HCT116 (cell line): ENCODE data around the gene WDR74. TPM values are rescaled to one million over a fixed set of nuclear protein-coding genes. Genes with fewer than 3 reads are reported as not detected.
A peak's percentile ranks its signal among the peaks of the same experiment; 100 is the strongest.

Source experiments
- ATAC-seq: fragments of 200-7000 bp; cut with Tn5 transposase; 2 replicates; pipeline ENCODE4 v1.9.1; 2020; ENCODE audit warnings: mild to moderate bottlenecking, moderate library complexity
- BruUV-seq: library from RNA; stranded (reverse); fragments of 400-500 nt; replicated peaks from 2 replicates; lab custom pipeline; 2021; lab: Mats Ljungman, UMichigan
- CTCF ChIA-PET: fragments of 300-600 bp; sonication (Branson Sonifier 250); formaldehyde crosslinking; loops from one replicate; lab custom pipeline; 2021; ENCODE audit warnings: antibody characterized with exemption; lab: Charles Lee
- POLR2A ChIA-PET: fragments of 300-600, 350-600 bp; sonication (Branson Sonifier 250); formaldehyde crosslinking; loops from one replicate; lab custom pipeline; 2021; ENCODE audit warnings: antibody characterized with exemption; lab: Charles Lee
- RAD21 ChIA-PET, 2 experiments: fragments of 300-600 bp; sonication (Branson Sonifier 250); formaldehyde crosslinking; loops; one replicate each; lab custom pipeline; 2023; ENCODE audit warnings: low total read pairs in 2 of 2; ENCODE audit not compliant: uncharacterized antibody in 2 of 2, unreplicated experiment in 2 of 2, low non-redundant PET in 1 of 2; lab: Charles Lee
- DNase-seq: peaks from one replicate; pipeline ENCODE4 v3.0.0-alpha.2; 2010; ENCODE audit warnings: low read depth, low spot score
- H2AFZ ChIP-seq: fragments of 200-600 bp; shearing (Covaris generic), sonication (generic); 2 replicates; pipeline ENCODE4 v1.6.1; 2017; ENCODE audit warnings: low read depth, mixed run types, mixed read lengths, antibody characterized with exemption, low read length; ENCODE audit not compliant: poor library complexity, severe bottlenecking
- H3K27ac ChIP-seq: 2 replicates; pipeline ENCODE4 v1.5.1; 2012; ENCODE audit warnings: low read depth, low read length
- H3K27me3 ChIP-seq: fragments of 200-600 bp; sonication (generic); 2 replicates; pipeline ENCODE4 v1.6.1; 2016; ENCODE audit warnings: mixed run types, low read length, mixed read lengths; ENCODE audit not compliant: insufficient read depth
- H3K36me3 ChIP-seq, 2 experiments: fragments of 200-500 bp in 1 of 2; fragments of 200-600 bp in 1 of 2; sonication (Bioruptor generic) in 1 of 2; sonication (generic) in 1 of 2; 2 replicates each; pipeline versions ENCODE4 v1.5.1 to v1.6.1; 2014 to 2016; ENCODE audit warnings: low read length in 2 of 2, inconsistent platforms in 1 of 2, mixed read lengths in 1 of 2, mixed run types in 1 of 2; ENCODE audit not compliant: insufficient read depth in 2 of 2, control insufficient read depth in 1 of 2
- H3K4me1 ChIP-seq, 2 experiments: fragments of 200-600 bp in 1 of 2; sonication (generic) in 1 of 2; 2 replicates each; pipeline versions ENCODE4 v1.5.1 to v1.6.1; 2012 to 2017; ENCODE audit warnings: low read length in 2 of 2, inconsistent platforms in 1 of 2, mild to moderate bottlenecking in 1 of 2, mixed read lengths in 1 of 2, mixed run types in 1 of 2, moderate library complexity in 1 of 2; ENCODE audit not compliant: insufficient read depth in 2 of 2, control insufficient read depth in 1 of 2
- H3K4me2 ChIP-seq: fragments of 200-600 bp; sonication (generic); 2 replicates; pipeline ENCODE4 v1.6.1; 2017; ENCODE audit warnings: mixed run types, low read length, mixed read lengths
- H3K4me3 ChIP-seq, 2 experiments: fragments of 200-600 bp in 1 of 2; sonication (generic) in 1 of 2; replicated peaks in 1 of 2; 2 replicates each; pipeline ENCODE4 v1.5.1; 2011 to 2016; ENCODE audit warnings: low read length in 2 of 2, control low read depth in 1 of 2, low read depth in 1 of 2, mild to moderate bottlenecking in 1 of 2, mixed read lengths in 1 of 2, mixed run types in 1 of 2
- H3K79me2 ChIP-seq: fragments of 200-600 bp; sonication (generic); 2 replicates; pipeline ENCODE4 v1.6.1; 2017; ENCODE audit warnings: mild to moderate bottlenecking, mixed run types, low read length, moderate library complexity, mixed read lengths; ENCODE audit not compliant: insufficient read depth
- H3K9ac ChIP-seq: fragments of 200-600 bp; sonication (generic); 2 replicates; pipeline ENCODE4 v1.6.1; 2016; ENCODE audit warnings: low read length, mixed read lengths
- H3K9me2 ChIP-seq: fragments of 200-600 bp; sonication (generic), shearing (Covaris generic); 2 replicates; pipeline ENCODE4 v1.6.1; 2017; ENCODE audit warnings: mixed run types, mild to moderate bottlenecking, moderate library complexity; ENCODE audit not compliant: insufficient read depth
- H3K9me3 ChIP-seq, 2 experiments: fragments of 200-500 bp in 1 of 2; fragments of 200-600 bp in 1 of 2; sonication (Bioruptor generic) in 1 of 2; sonication (generic) in 1 of 2; 2 replicates each; pipeline ENCODE4 v1.6.1; 2014 to 2017; ENCODE audit warnings: low read length in 2 of 2, mixed read lengths in 2 of 2, inconsistent platforms in 1 of 2, low read depth in 1 of 2, mild to moderate bottlenecking in 1 of 2, mixed run types in 1 of 2, moderate library complexity in 1 of 2; ENCODE audit not compliant: control insufficient read depth in 1 of 2, insufficient read depth in 1 of 2
- H4K20me1 ChIP-seq: fragments of 200-600 bp; sonication (generic), shearing (Covaris generic); 2 replicates; pipeline ENCODE4 v1.6.1; 2017; ENCODE audit warnings: mixed run types, mild to moderate bottlenecking, moderate library complexity; ENCODE audit not compliant: insufficient read depth
- CEBPB ChIP-seq: IDR thresholded peaks from 2 replicates; pipeline ENCODE4 v1.6.1; 2012; ENCODE audit warnings: low read depth
- FOSL1 ChIP-seq: IDR thresholded peaks from 2 replicates; pipeline ENCODE4 v1.6.1; 2012; ENCODE audit warnings: low read depth
- JUND ChIP-seq: IDR thresholded peaks from 2 replicates; pipeline ENCODE4 v1.6.1; 2012
- POLR2A ChIP-seq: IDR thresholded peaks from 2 replicates; pipeline ENCODE4 v1.7.0; 2011; ENCODE audit warnings: borderline replicate concordance; ENCODE audit not compliant: insufficient read depth, insufficient read length; ENCODE audit errors: extremely low read depth
- POLR2AphosphoS5 ChIP-seq: IDR thresholded peaks from 2 replicates; pipeline ENCODE4 v1.6.1; 2011; ENCODE audit warnings: mild to moderate bottlenecking, low read depth, low read length, moderate library complexity
- TCF7L2 ChIP-seq: IDR thresholded peaks from 2 replicates; pipeline ENCODE4 v1.7.0; 2011; ENCODE audit warnings: borderline replicate concordance, inconsistent platforms; ENCODE audit not compliant: insufficient read depth, insufficient read length; ENCODE audit errors: extremely low read depth
- ZFX ChIP-seq: fragments of 450-650 bp; IDR thresholded peaks from 2 replicates; pipeline ENCODE4 v1.6.1; 2017
- intact Hi-C: fragments of 100-400 bp; cut with micrococcal nuclease; formaldehyde crosslinking; loops from 2 replicates; pipeline ENCODE4 v1.10.0; 2022
- total RNA-seq: library from RNA; stranded (reverse); gene quantifications from one replicate; pipeline ENCODE4 v1.2.1, GENCODE V29; 2021; ENCODE audit not compliant: unreplicated experiment

WDR74 gene
- total RNA-seq, 1 experiment from 2014 or later: 111 TPM

- DNase-seq: no peak
- intact Hi-C loops: no loop called here
- H3K9ac ChIP-seq: no peak overlapping the region
- no peaks in the 10 kb centered on the region for H4K20me1 ChIP-seq
- TF ChIP-seq CEBPB (no peak), FOSL1 (no peak), JUND (no peak)
- no peaks in the 10 kb centered on the region for H3K9me3 ChIP-seq
- ChIA-PET RAD21 (no interaction called here), CTCF (no interaction called here), POLR2A (interaction anchor here (0.7 to 1.5 kb wide), 3 partner anchors 10 to 225 kb away, joined by 4 to 11 read pairs (median 4); no protein-coding TSS in a partner anchor)
- no peak overlapping the region for H3K27ac ChIP-seq
- H3K9me2 ChIP-seq: no peaks in the 10 kb centered on the region
- no peaks in the 10 kb centered on the region for H3K27me3 ChIP-seq
- H3K4me2 ChIP-seq: no peak overlapping the region
- H3K36me3 ChIP-seq: peaks cover 40 to 72% of the 10 kb centered on the region in 2 experiments
- H3K4me3 ChIP-seq: no peak overlapping the region
- peaks cover 15 to 27% of the 10 kb centered on the region in 2 experiments; a peak in 3 of 4 replicates for H3K4me1 ChIP-seq
- H2AFZ ChIP-seq: no peak overlapping the region
- peaks cover 25% of the 10 kb centered on the region for H3K79me2 ChIP-seq
- ATAC-seq: no peak
- BruUV-seq: no TSS peak
These were observed 45.1 kb downstream of the WDR74 start for GRCh38 chr11:62794201-62794775.

DNA sequence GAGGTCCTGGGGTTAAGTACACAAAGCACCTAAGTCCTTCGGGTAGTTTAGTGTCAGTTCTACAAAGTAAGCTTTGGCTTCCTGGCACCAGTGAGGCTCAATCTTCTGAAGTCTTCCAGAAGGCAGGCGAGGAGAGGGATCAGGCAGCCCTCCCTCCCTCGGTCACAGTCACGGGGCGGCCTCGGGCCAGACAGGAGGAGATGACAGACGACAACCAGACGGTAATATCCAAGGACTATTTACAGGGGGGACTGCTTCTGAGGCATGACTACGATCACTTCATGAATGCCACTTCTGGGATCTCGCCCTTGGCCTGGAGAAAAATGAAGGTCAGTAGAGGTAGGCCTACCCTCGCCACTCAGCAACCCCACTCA lies 47.2 kb downstream of the WDR74 start:
- intact Hi-C loops: no loop called here
- Histone ChIP-seq H3K4me2 (peak overlapping the region; percentile 91), H3K27ac (peak overlapping the region; percentile 98), H3K9me2 (no peaks in the 10 kb centered on the region), H2AFZ (no peak overlapping the region), H3K4me1 (peaks cover 21 to 38% of the 10 kb centered on the region in 2 experiments; a peak in 3 of 4 replicates)
- DNase-seq (no peak), ATAC-seq (no peak)
- POLR2A ChIA-PET: interaction anchor here (0.6 to 1.0 kb wide), 3 partner anchors 38 to 56 kb away, joined by 3 to 5 read pairs (median 4); partner anchors contain the start of genes STX5 and ZBTB3
- TF ChIP-seq ZFX (no peak), TCF7L2 (no peak), POLR2A (no peak), POLR2AphosphoS5 (no peak)
- TF ChIP-seq, all 23 proteins: peak for 0
- Histone ChIP-seq H4K20me1 (no peaks in the 10 kb centered on the region), H3K4me3 (peak overlapping the region; percentile 87 to 94), H3K36me3 (peaks cover 29 to 59% of the 10 kb centered on the region in 2 experiments), H3K79me2 (peaks cover 45% of the 10 kb centered on the region), H3K9ac (peak overlapping the region; percentile 41), H3K27me3 (no peaks in the 10 kb centered on the region), H3K9me3 (no peaks in the 10 kb centered on the region)
- CTCF ChIA-PET: no interaction called here
- BruUV-seq: no TSS peak
- RAD21 ChIA-PET: no interaction called here
